Gastroesophageal sphincter (tissue), 3 donors: ENCODE data around the gene MINDY4B.

ENCODE experiments used
- EP300 ChIP-seq: sonication (generic); formaldehyde crosslinking; IDR thresholded peaks from one replicate; pipeline ENCODE4 v1.6.1; 2017; ENCODE audit warnings: antibody characterized with exemption, mild to moderate bottlenecking
- POLR2A ChIP-seq, 2 donors: fragments of 450-650 bp; IDR thresholded peaks; one replicate each; pipeline ENCODE4 v1.6.1; 2017; ENCODE audit warnings: antibody characterized with exemption in 2 of 2, mild to moderate bottlenecking in 2 of 2, moderate library complexity in 1 of 2
- POLR2AphosphoS5 ChIP-seq: sonication (generic); formaldehyde crosslinking; IDR thresholded peaks from one replicate; pipeline ENCODE4 v1.6.1; 2017; ENCODE audit warnings: antibody characterized with exemption
- TF ChIP-seq, protein P1 (sequence below), 4 experiments: fragments of 200-600 bp in 2 of 4; fragments of 450-650 bp in 2 of 4; sonication (generic) in 1 of 4; IDR thresholded peaks; one replicate each; pipeline ENCODE4 v1.5.1; 2017 to 2019; ENCODE audit warnings: antibody characterized with exemption in 4 of 4, mild to moderate bottlenecking in 2 of 4, moderate library complexity in 2 of 4

DNA sequence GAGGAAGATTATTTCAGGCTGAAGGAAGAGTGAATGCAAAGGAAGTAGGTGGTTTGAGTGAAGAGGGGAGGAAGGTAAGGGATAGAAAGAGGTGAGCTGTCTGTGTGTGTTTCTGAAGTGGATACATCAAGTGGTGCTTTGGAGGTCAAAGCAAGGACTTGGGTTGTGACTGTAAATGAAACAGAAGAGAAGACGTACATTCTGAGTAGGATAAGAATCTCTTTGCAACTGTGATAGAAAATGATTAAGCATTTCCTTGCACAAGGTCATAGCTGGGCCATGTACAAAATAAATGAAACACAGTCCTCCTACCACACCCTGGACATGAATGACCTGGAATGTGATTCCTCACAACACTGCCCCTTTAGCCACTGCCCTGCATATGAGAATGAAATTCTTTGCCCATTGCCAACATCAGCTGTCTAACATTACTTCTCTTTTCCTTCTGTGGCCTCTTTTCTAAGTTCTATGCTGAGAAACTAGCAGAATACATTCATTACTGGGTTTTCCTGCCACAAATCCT is 28.3 kb upstream of the MINDY4B start:
- TF ChIP-seq, protein P1, sequence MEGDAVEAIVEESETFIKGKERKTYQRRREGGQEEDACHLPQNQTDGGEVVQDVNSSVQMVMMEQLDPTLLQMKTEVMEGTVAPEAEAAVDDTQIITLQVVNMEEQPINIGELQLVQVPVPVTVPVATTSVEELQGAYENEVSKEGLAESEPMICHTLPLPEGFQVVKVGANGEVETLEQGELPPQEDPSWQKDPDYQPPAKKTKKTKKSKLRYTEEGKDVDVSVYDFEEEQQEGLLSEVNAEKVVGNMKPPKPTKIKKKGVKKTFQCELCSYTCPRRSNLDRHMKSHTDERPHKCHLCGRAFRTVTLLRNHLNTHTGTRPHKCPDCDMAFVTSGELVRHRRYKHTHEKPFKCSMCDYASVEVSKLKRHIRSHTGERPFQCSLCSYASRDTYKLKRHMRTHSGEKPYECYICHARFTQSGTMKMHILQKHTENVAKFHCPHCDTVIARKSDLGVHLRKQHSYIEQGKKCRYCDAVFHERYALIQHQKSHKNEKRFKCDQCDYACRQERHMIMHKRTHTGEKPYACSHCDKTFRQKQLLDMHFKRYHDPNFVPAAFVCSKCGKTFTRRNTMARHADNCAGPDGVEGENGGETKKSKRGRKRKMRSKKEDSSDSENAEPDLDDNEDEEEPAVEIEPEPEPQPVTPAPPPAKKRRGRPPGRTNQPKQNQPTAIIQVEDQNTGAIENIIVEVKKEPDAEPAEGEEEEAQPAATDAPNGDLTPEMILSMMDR (IDR thresholded peaks at IDR 0.05) = no peak
- TF ChIP-seq POLR2AphosphoS5 = no peak
- no peak for TF ChIP-seq POLR2A (IDR thresholded peaks at IDR 0.05)
- TF ChIP-seq EP300 = no peak
